ENCODE results near the gene TREML1. TPM values are rescaled to one million over a fixed set of nuclear protein-coding genes. Genes with fewer than 3 reads are reported as not detected.
"Not testable (repeated sequence)": the region's sequence is repeated elsewhere in the genome, so short reads cannot be mapped to it uniquely, and the experiment has no call there.

The TREML1 gene
- total RNA-seq, 3 donors from 2014 or later (not counting 1 experiment from before 2014, with no cell fraction given) = 1.4 to 8.6 (median 3.4) TPM

DNA sequence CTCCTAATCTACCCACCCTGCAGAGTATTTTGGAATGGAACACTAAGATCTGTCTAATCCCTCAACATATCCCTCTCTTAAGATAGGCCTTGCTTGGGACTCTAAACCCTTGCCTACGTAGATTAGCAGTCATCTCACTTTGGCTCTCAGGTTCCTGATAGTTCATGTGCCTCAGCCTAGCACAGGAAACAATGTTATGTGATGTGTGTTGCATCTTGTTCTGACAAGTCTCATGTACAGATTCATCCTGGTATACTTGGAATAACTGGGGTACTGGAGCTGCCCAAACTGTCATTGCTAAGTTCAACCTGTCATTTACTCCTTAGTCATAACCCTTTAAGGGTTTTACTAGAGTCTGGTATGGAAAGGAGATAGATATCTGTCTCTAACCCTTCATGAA is 34.1 kb downstream of the TREML1 start:
- DNase-seq (no peak), ATAC-seq (no peak)
- Histone ChIP-seq H3K4me1 (ENCODE audit: control insufficient read depth, insufficient read depth, low read length) (no peaks in the 10 kb centered on the region), H3K36me3 (ENCODE audit: control insufficient read depth, insufficient read depth, low read length) (peaks cover 7% of the 10 kb centered on the region), H3K9me3 (ENCODE audit: control insufficient read depth, insufficient read depth, low read length) (no peaks in the 10 kb centered on the region), H3K27ac (ENCODE audit: low read length) (no peak overlapping the region), H3K27me3 (ENCODE audit: control insufficient read depth, insufficient read depth, low read length) (no peaks in the 10 kb centered on the region), H3K4me3 (ENCODE audit: low read length) (no peak overlapping the region)
- Mint-ChIP-seq H3K27ac (no peak overlapping the region), H3K27me3 (ENCODE audit: low read depth in 2 of 2) (no peaks in the 10 kb centered on the region), H3K9me3 (no peaks in the 10 kb centered on the region), H3K4me3 (no peak overlapping the region), H3K36me3 (peaks cover 29% of the 10 kb centered on the region), H3K4me1 (no peaks in the 10 kb centered on the region)
- TF ChIP-seq, protein P1, sequence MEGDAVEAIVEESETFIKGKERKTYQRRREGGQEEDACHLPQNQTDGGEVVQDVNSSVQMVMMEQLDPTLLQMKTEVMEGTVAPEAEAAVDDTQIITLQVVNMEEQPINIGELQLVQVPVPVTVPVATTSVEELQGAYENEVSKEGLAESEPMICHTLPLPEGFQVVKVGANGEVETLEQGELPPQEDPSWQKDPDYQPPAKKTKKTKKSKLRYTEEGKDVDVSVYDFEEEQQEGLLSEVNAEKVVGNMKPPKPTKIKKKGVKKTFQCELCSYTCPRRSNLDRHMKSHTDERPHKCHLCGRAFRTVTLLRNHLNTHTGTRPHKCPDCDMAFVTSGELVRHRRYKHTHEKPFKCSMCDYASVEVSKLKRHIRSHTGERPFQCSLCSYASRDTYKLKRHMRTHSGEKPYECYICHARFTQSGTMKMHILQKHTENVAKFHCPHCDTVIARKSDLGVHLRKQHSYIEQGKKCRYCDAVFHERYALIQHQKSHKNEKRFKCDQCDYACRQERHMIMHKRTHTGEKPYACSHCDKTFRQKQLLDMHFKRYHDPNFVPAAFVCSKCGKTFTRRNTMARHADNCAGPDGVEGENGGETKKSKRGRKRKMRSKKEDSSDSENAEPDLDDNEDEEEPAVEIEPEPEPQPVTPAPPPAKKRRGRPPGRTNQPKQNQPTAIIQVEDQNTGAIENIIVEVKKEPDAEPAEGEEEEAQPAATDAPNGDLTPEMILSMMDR (IDR thresholded peaks at IDR 0.05) = no peak
- intact Hi-C loops (cut with micrococcal nuclease) = no loop called here
- WGBS (ENCODE audit: insufficient coverage) = 80% methylated on average over 1 of the region's 1 CpG

DNA sequence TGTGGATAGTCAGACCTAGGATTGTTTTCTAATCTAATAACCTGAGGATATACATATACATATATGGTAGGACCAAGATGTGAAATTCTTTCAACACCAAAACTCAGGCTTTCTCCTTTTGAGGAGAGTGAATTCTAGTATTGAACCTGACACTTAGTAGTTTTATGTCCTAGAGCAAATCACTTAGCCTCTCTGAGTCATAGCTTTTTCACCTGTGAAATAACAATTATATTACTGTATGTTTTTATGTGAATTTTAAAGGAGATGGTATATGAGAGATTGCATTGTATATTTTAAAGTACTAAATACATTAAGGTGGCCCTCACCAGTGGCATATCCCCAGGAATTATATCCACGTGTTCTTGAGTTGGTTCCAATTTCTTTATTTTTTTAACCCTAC is 34.6 kb downstream of the TREML1 start:
- no peak overlapping the region for H3K27ac Mint-ChIP-seq

DNA sequence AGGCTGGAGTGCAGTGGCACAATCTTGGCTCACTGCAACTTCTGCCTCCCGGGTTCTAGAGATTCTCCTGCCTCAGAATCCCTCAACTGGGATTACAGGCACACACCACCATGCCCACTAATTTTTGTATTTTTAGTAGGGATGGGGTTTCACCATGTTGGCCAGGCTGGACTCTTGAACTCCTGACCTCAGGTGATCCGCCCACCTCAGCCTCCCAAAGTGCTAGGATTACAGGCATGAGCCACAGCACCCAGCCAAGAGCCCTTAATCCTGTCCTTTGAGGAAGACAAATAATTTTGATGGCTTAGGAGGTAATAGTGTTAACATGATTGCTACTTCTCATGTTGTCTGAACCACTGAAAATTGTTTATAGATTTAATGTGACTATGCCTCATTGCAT is 39.1 kb downstream of the TREML1 start:
- ATAC-seq; H3K27me3 Mint-ChIP-seq (ENCODE audit: low read depth in 2 of 2); H3K9me3 ChIP-seq (ENCODE audit: control insufficient read depth, insufficient read depth, low read length); H3K4me3 Mint-ChIP-seq; H3K9me3 Mint-ChIP-seq; H3K36me3 ChIP-seq (ENCODE audit: control insufficient read depth, insufficient read depth, low read length); H3K36me3 Mint-ChIP-seq; H3K27ac ChIP-seq (ENCODE audit: low read length); H3K4me3 ChIP-seq (ENCODE audit: low read length); H3K27ac Mint-ChIP-seq; H3K4me1 Mint-ChIP-seq; H3K4me1 ChIP-seq (ENCODE audit: control insufficient read depth, insufficient read depth, low read length); intact Hi-C loops (cut with micrococcal nuclease); DNase-seq; H3K27me3 ChIP-seq (ENCODE audit: control insufficient read depth, insufficient read depth, low read length): not testable (repeated sequence)
- 100% methylated on average over 2 of the region's 2 CpGs for WGBS (ENCODE audit: insufficient coverage)

More for the DNA sequence above, 34.6 kb downstream of the TREML1 start:
- Histone ChIP-seq H3K4me1 (ENCODE audit: control insufficient read depth, insufficient read depth, low read length) (no peaks in the 10 kb centered on the region), H3K4me3 (ENCODE audit: low read length) (no peak overlapping the region), H3K36me3 (ENCODE audit: control insufficient read depth, insufficient read depth, low read length) (peaks cover 7% of the 10 kb centered on the region), H3K9me3 (ENCODE audit: control insufficient read depth, insufficient read depth, low read length) (no peaks in the 10 kb centered on the region), H3K27ac (ENCODE audit: low read length) (no peak overlapping the region), H3K27me3 (ENCODE audit: control insufficient read depth, insufficient read depth, low read length) (no peaks in the 10 kb centered on the region)
- no peak for ATAC-seq
- Mint-ChIP-seq H3K4me3 (no peak overlapping the region), H3K27me3 (ENCODE audit: low read depth in 2 of 2) (no peaks in the 10 kb centered on the region), H3K36me3 (peaks cover 29% of the 10 kb centered on the region), H3K4me1 (no peaks in the 10 kb centered on the region), H3K9me3 (no peaks in the 10 kb centered on the region)
- DNase-seq = no peak
- 50% methylated on average over 1 of the region's 1 CpG for WGBS (ENCODE audit: insufficient coverage)
- intact Hi-C loops (cut with micrococcal nuclease) = no loop called here
- TF ChIP-seq, protein P1 (IDR thresholded peaks at IDR 0.05) = no peak

DNA sequence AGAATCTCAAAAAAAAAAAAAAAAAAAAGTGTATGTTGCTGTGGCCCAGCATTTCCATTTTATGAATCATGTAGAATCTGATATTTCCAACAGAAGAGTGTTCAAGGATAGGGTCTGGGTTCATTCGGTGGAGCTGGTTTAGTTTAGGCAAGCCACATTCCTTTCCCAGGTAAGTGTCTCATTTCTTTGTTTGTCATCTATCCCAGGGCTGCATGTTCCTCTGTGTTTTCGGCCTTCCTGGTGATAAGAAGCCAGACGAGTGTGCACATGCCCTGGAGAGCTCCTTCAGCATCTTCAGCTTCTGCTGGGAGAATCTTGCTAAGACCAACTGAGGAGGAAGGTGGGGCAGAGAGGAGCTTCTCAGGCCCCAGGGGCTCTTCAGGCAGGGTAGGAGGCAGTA is 43.1 kb downstream of the TREML1 start:
- H3K27me3 Mint-ChIP-seq (ENCODE audit: low read depth in 2 of 2) = no peaks in the 10 kb centered on the region
- H3K9me3 ChIP-seq (ENCODE audit: control insufficient read depth, insufficient read depth, low read length) = no peaks in the 10 kb centered on the region
- H3K9me3 Mint-ChIP-seq = no peaks in the 10 kb centered on the region
- WGBS (ENCODE audit: insufficient coverage) = 98% methylated on average over 3 of the region's 3 CpGs
- H3K4me1 Mint-ChIP-seq = no peaks in the 10 kb centered on the region
- no peak overlapping the region for H3K27ac ChIP-seq (ENCODE audit: low read length)
- no peaks in the 10 kb centered on the region for H3K36me3 Mint-ChIP-seq
- no peak for ATAC-seq
- TF ChIP-seq, protein P1 (IDR thresholded peaks at IDR 0.05) = no peak
- H3K4me3 ChIP-seq (ENCODE audit: low read length) = no peak overlapping the region
- no peak for DNase-seq
- no peaks in the 10 kb centered on the region for H3K4me1 ChIP-seq (ENCODE audit: control insufficient read depth, insufficient read depth, low read length)
- no peaks in the 10 kb centered on the region for H3K36me3 ChIP-seq (ENCODE audit: control insufficient read depth, insufficient read depth, low read length)
- intact Hi-C loops (cut with micrococcal nuclease) = no loop called here
- no peaks in the 10 kb centered on the region for H3K27me3 ChIP-seq (ENCODE audit: control insufficient read depth, insufficient read depth, low read length)
- H3K27ac Mint-ChIP-seq = no peak overlapping the region
- H3K4me3 Mint-ChIP-seq = no peak overlapping the region

Measured in natural killer cell (primary cell).